ENCODE measurements around the gene LARP4. TPM values are rescaled to one million over a fixed set of nuclear protein-coding genes. Genes with fewer than 3 reads are reported as not detected.
"Not testable (repeated sequence)": the region's sequence is repeated elsewhere in the genome, so short reads cannot be mapped to it uniquely, and the experiment has no call there.

The LARP4 gene
- total and polyA plus RNA-seq, 8 donors: 5.8 to 89.6 (median 22.8) TPM

DNA sequence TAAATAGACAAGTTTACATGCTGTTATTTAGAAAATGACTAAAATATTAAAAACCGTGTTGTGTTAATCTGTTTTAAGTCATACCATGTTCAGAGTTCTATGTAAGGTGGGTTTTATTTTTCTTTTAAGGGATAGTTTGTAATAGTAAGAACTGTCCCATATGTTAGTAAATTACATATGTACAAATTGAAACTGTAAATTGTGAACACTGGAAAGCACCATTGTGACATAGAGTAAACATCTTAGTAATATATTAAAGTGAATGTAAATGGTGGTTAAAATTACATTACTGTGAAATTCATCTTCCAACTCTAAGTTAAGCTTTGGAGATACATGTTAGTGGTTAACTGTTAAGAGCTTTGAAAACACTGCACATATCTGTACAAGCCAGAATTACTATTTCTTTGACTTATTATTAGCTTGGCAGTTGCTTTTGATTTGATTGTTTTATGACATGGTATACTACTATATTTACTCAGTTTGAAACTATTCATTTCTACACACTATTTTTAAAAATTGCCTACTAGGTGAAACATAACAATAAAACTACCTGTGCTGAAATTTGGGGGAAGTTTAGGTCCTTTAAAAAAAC, 76.7 kb downstream of the LARP4 start:
- intact Hi-C loops (cut with DNase I; ENCODE audit: low total_unique reads): no loop called here
- Histone ChIP-seq H3K4me3 (no peak overlapping the region), H3K27ac (no peak overlapping the region), H3K4me1 (no peaks in the 10 kb centered on the region), H3K9me3 (no peaks in the 10 kb centered on the region), H3K27me3 (no peaks in the 10 kb centered on the region), H3K36me3 (peaks cover 28 to 76% (median 51%) of the 10 kb centered on the region in 4 donors)
- 74 to 87% (median 81%) methylated on average over 1 of the region's 1 CpG for WGBS, 5 donors
- no peak for DNase-seq
- TF ChIP-seq EP300 (IDR thresholded peaks at IDR 0.05) (no peak), POLR2AphosphoS5 (IDR thresholded peaks at IDR 0.05) (no peak), POLR2A (IDR thresholded peaks at IDR 0.05) (no peak)
- TF ChIP-seq, protein P1, sequence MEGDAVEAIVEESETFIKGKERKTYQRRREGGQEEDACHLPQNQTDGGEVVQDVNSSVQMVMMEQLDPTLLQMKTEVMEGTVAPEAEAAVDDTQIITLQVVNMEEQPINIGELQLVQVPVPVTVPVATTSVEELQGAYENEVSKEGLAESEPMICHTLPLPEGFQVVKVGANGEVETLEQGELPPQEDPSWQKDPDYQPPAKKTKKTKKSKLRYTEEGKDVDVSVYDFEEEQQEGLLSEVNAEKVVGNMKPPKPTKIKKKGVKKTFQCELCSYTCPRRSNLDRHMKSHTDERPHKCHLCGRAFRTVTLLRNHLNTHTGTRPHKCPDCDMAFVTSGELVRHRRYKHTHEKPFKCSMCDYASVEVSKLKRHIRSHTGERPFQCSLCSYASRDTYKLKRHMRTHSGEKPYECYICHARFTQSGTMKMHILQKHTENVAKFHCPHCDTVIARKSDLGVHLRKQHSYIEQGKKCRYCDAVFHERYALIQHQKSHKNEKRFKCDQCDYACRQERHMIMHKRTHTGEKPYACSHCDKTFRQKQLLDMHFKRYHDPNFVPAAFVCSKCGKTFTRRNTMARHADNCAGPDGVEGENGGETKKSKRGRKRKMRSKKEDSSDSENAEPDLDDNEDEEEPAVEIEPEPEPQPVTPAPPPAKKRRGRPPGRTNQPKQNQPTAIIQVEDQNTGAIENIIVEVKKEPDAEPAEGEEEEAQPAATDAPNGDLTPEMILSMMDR (IDR thresholded peaks at IDR 0.05): no peak

DNA sequence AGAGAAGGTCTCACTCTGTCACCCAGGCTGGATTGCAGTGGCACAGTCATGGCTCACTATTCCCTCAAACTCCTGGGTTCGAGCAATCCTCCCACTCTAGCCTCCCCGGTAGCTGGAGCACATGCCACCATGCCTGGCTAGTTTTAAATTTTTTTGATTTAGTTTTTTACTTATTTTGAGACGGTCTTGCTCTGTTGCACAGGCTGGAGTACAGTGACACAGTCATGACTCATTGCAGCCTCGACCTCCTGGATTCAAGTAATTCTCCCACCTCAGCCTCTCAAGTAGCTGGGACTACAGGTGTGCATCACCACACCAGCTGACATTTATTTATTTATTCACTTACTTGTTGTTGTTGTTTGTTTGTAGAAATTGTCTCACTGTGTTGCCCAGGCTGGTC, 81.9 kb downstream of the LARP4 start:
- intact Hi-C loops (cut with DNase I; ENCODE audit: low total_unique reads): no loop called here
- Histone ChIP-seq H3K4me3 (no peak overlapping the region), H3K4me1 (no peaks in the 10 kb centered on the region), H3K36me3 (peaks cover 0 to 24% (median 1%) of the 10 kb centered on the region in 4 donors), H3K27me3 (no peaks in the 10 kb centered on the region), H3K27ac (no peak overlapping the region), H3K9me3 (no peaks in the 10 kb centered on the region)
- no peak for DNase-seq
- WGBS, 5 donors: 87 to 94% (median 92%) methylated on average over 4 of the region's 4 CpGs
- TF ChIP-seq POLR2AphosphoS5 (IDR thresholded peaks at IDR 0.05): no peak

DNA sequence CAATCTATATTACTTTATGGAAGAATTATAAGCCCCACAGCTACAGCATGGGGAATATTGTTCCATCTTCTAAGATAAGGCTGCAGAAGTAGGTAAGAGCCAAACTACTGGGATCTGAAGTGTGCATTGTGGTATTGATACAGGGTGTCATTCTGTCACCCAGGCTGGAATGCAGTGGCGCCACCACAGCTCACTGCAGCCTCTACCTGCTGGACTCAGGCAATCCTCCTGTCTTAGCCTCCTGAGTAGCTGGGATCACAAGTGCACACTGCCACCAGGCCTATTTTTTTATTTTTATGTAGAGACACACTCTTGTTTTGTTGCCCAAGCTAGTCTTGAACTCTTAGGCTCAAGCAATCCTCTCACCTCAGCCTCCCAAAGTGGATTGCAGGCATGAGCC, 82.8 kb downstream of the LARP4 start:
- Histone ChIP-seq H3K27ac (no peak overlapping the region), H3K4me3 (no peak overlapping the region), H3K4me1 (no peaks in the 10 kb centered on the region), H3K27me3 (no peaks in the 10 kb centered on the region), H3K36me3 (peaks cover 0 to 14% (median 0%) of the 10 kb centered on the region in 4 donors), H3K9me3 (no peaks in the 10 kb centered on the region)
- intact Hi-C loops (cut with DNase I; ENCODE audit: low total_unique reads): no loop called here
- TF ChIP-seq POLR2A (IDR thresholded peaks at IDR 0.05) (no peak), POLR2AphosphoS5 (IDR thresholded peaks at IDR 0.05) (no peak), EP300 (IDR thresholded peaks at IDR 0.05) (no peak)
- TF ChIP-seq, protein P1 (IDR thresholded peaks at IDR 0.05): no peak
- DNase-seq: no peak
- 80 to 100% (median 95%) methylated on average over 1 of the region's 1 CpG for WGBS, 5 donors

DNA sequence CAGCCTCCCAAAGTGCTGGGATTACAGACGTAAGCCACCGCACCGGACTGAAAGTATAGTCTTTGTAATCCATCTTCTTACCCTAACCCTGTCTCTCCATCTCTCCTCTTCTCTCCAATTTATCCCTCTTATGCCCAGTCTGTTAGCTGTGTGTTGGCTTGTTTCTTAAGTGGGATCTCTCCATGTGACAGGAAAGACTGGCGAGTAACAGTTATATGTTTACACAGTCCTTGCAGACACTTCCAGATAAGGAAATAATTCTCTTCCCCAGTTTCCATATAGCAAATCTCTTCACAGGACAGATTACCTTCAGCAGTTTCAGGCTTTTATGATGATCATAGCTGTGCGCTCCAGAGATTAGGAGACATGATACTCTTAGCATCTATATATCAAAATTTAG, 88.1 kb downstream of the LARP4 start:
- Histone ChIP-seq H3K4me1 (no peaks in the 10 kb centered on the region), H3K36me3 (no peaks in the 10 kb centered on the region), H3K4me3 (no peak overlapping the region), H3K9me3 (peaks cover 4 to 32% (median 21%) of the 10 kb centered on the region in 4 donors), H3K27ac (no peak overlapping the region), H3K27me3 (no peaks in the 10 kb centered on the region)
- intact Hi-C loops (cut with DNase I; ENCODE audit: low total_unique reads): no loop called here
- TF ChIP-seq POLR2A (IDR thresholded peaks at IDR 0.05): no peak
- TF ChIP-seq, protein P1 (IDR thresholded peaks at IDR 0.05): no peak
- no peak for TF ChIP-seq EP300 (IDR thresholded peaks at IDR 0.05)
- no peak for TF ChIP-seq POLR2AphosphoS5 (IDR thresholded peaks at IDR 0.05)
- WGBS, 5 donors: 73 to 84% (median 78%) methylated on average over 5 of the region's 5 CpGs
- no peak for DNase-seq

DNA sequence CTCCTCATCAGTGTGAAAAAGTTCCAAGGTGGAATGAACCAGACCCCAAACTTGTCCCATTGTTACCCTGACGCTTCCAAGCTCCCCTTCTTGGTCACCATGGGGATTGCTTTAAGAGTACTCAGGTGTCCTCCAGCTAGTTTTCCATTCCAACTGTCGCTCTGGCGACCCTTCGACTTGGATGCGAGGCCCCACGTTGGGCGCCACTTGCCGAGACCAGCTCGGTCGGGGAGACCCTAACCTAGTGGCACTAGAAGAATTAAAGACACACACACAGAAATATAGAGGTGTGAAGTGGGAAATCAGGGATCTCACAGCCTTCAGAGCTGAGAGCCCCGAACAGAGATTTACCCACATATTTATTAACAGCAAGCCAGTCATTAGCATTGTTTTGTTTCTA, 97.4 kb downstream of the LARP4 start:
- H3K4me3 ChIP-seq; intact Hi-C loops (cut with DNase I; ENCODE audit: low total_unique reads); DNase-seq; H3K36me3 ChIP-seq; H3K4me1 ChIP-seq; H3K27me3 ChIP-seq; H3K27ac ChIP-seq: not testable (repeated sequence)
- 94 to 97% (median 95%) methylated on average over 11 of the region's 11 CpGs for WGBS, 5 donors
- peaks cover 16 to 71% (median 39%) of the 10 kb centered on the region in 4 donors for H3K9me3 ChIP-seq

Data from stomach (tissue), 9 donors.